GM12878 (cell line): Measurements from ENCODE around the gene MAGI1. TPM values are rescaled to one million over a fixed set of nuclear protein-coding genes. Genes with fewer than 3 reads are reported as not detected.

Experiments
- ATAC-seq: fragments of 200-7000 bp; cut with Tn5 transposase; 3 replicates; pipeline ENCODE4 v1.9.1; 2020; ENCODE audit warnings: mild to moderate bottlenecking, moderate library complexity
- BruUV-seq: library from RNA; stranded (reverse); fragments of 400-500 nt; replicated peaks from 2 replicates; lab custom pipeline; 2021; lab: Mats Ljungman, UMichigan
- CTCF ChIA-PET: fragments of 300-600 bp; sonication (Branson Sonifier 250); formaldehyde crosslinking; extraction: SDS; loops from one replicate; lab custom pipeline; 2021; ENCODE audit warnings: inconsistent platforms; lab: Yijun Ruan, JAX
- POLR2A ChIA-PET: fragments of 350-600 bp; formaldehyde crosslinking; extraction: SDS; loops from one replicate; lab custom pipeline; 2021; ENCODE audit warnings: inconsistent platforms; lab: Charles Lee
- RAD21 ChIA-PET: fragments of 300-600 bp; sonication (Branson Sonifier 250); formaldehyde crosslinking; loops from one replicate; lab custom pipeline; 2023; ENCODE audit warnings: antibody characterized with exemption; ENCODE audit not compliant: unreplicated experiment; lab: Charles Lee
- SMC1A ChIA-PET: fragments of 300-600 bp; sonication (Branson Sonifier 250); formaldehyde crosslinking; loops from one replicate; lab custom pipeline; 2023; ENCODE audit not compliant: unreplicated experiment, uncharacterized antibody; lab: Charles Lee
- DNase-seq: peaks from one replicate; pipeline ENCODE4 v3.0.0-alpha.2; 2011; ENCODE audit warnings: low read depth, low spot score
- FAIRE-seq: peaks from 3 replicates; lab custom pipeline; 2011; peaks lifted over from hg19 to GRCh38; lab: Jason Lieb, UNC
- H2AFZ ChIP-seq: 2 replicates; pipeline ENCODE4 v1.6.0; 2011; ENCODE audit warnings: low read depth, low read length, control low read depth; ENCODE audit not compliant: control insufficient read depth
- H3K27ac ChIP-seq: 2 replicates; pipeline ENCODE4 v1.5.1; 2011; ENCODE audit warnings: control low read depth; ENCODE audit not compliant: control insufficient read depth, insufficient read depth
- H3K27me3 ChIP-seq, 2 experiments: replicated peaks in 1 of 2; 2 replicates each; pipeline versions ENCODE4 v1.6.0 to v1.6.1; 2011; ENCODE audit warnings: low read length in 1 of 2; ENCODE audit not compliant: control insufficient read depth in 2 of 2, insufficient read depth in 2 of 2
- H3K36me3 ChIP-seq, 2 experiments: 2 replicates each; pipeline ENCODE4 v1.5.1; 2011; ENCODE audit warnings: low read length in 1 of 2; ENCODE audit not compliant: control insufficient read depth in 2 of 2, insufficient read depth in 2 of 2
- H3K4me1 ChIP-seq: 2 replicates; pipeline ENCODE4 v1.6.1; 2011; ENCODE audit warnings: mild to moderate bottlenecking, low read length, moderate library complexity, mixed read lengths; ENCODE audit not compliant: control insufficient read depth, insufficient read depth
- H3K4me2 ChIP-seq: 2 replicates; pipeline ENCODE4 v1.6.0; 2011; ENCODE audit warnings: control low read depth; ENCODE audit not compliant: control insufficient read depth, insufficient read depth
- H3K4me3 ChIP-seq: fragments of 200-600 bp; sonication (generic); 2 replicates; pipeline ENCODE4 v1.5.1; 2016
- H3K79me2 ChIP-seq: 2 replicates; pipeline ENCODE4 v1.6.0; 2011; ENCODE audit warnings: low read length; ENCODE audit not compliant: control insufficient read depth, insufficient read depth
- H3K9ac ChIP-seq: 2 replicates; pipeline ENCODE4 v1.8.0; 2011; ENCODE audit warnings: low read length, control low read depth, mixed read lengths; ENCODE audit not compliant: control insufficient read depth, insufficient read depth
- H3K9me3 ChIP-seq: replicated peaks from 3 replicates; pipeline ENCODE4 v1.5.1; 2011; ENCODE audit warnings: mild to moderate bottlenecking, low read length; ENCODE audit not compliant: control insufficient read depth, insufficient read depth
- H4K20me1 ChIP-seq: 2 replicates; pipeline ENCODE4 v1.6.0; 2011; ENCODE audit not compliant: control insufficient read depth, insufficient read depth
- ATF7 ChIP-seq: fragments of 450-650 bp; IDR thresholded peaks from 2 replicates; pipeline ENCODE4 v1.6.1; 2016; ENCODE audit warnings: low read depth, mild to moderate bottlenecking
- FOS ChIP-seq: IDR thresholded peaks from 3 replicates; pipeline ENCODE4 v1.6.1; 2011; ENCODE audit warnings: borderline replicate concordance; ENCODE audit not compliant: insufficient read length; ENCODE audit errors: extremely low read depth
- MEF2A ChIP-seq: IDR thresholded peaks from 2 replicates; pipeline ENCODE4 v1.6.1; 2011; ENCODE audit warnings: low read depth, mild to moderate bottlenecking, low read length, moderate library complexity; ENCODE audit not compliant: insufficient read depth
- MYC ChIP-seq: IDR thresholded peaks from 2 replicates; pipeline ENCODE4 v1.6.1; 2011; ENCODE audit warnings: mild to moderate bottlenecking, low read length, moderate library complexity, inconsistent platforms; ENCODE audit not compliant: insufficient read depth, insufficient replicate concordance, insufficient read length, severe bottlenecking
- NBN ChIP-seq: fragments of 450-650 bp; IDR thresholded peaks from 2 replicates; pipeline ENCODE4 v1.6.1; 2016
- NR2F1 ChIP-seq: fragments of 450-650 bp; conservative IDR thresholded peaks from 2 replicates; pipeline ENCODE4 v1.6.1; 2017; ENCODE audit warnings: mild to moderate bottlenecking
- POU2F2 ChIP-seq: IDR thresholded peaks from 3 replicates; pipeline ENCODE4 v1.6.1; 2011; ENCODE audit warnings: low read depth, mild to moderate bottlenecking, low read length, borderline replicate concordance
- RAD21 ChIP-seq: IDR thresholded peaks from 2 replicates; pipeline ENCODE4 v1.6.1; 2011; ENCODE audit warnings: mild to moderate bottlenecking, low read depth, low read length, moderate library complexity; ENCODE audit not compliant: insufficient read depth
- RUNX3 ChIP-seq: IDR thresholded peaks from 2 replicates; pipeline ENCODE4 v1.6.1; 2012; ENCODE audit warnings: low read length, inconsistent platforms
- SP1 ChIP-seq: IDR thresholded peaks from one replicate; pipeline ENCODE4 v1.6.1; 2011; ENCODE audit warnings: low read depth, low read length
- TARDBP ChIP-seq: IDR thresholded peaks from 2 replicates; pipeline ENCODE4 v1.6.1; 2016; ENCODE audit warnings: borderline replicate concordance
- ZNF384 ChIP-seq: IDR thresholded peaks from 2 replicates; pipeline ENCODE4 v1.6.1; 2012; ENCODE audit warnings: low read depth, mild to moderate bottlenecking, low read length, improper control_type of control experiment, borderline replicate concordance
- WGBS: methylation state at CpG from one replicate; pipeline ENCODE4 v1.1.6; 2016; ENCODE audit warnings: low lambda C conversion rate; ENCODE audit not compliant: insufficient replicate concordance, insufficient coverage; ENCODE audit errors: missing lambda C conversion rate; 5-methylcytosine and 5-hydroxymethylcytosine counted together
- in situ Hi-C: fragments of 300-500 bp; cut with MboI; formaldehyde crosslinking; loops from 9 replicates; pipeline ENCODE4 v1.14.3; 2018; ENCODE audit warnings: mixed read lengths
- intact Hi-C: fragments of 100-400 bp; cut with micrococcal nuclease; formaldehyde crosslinking; loops from one replicate; pipeline ENCODE4 v1.14.2; 2022; ENCODE audit not compliant: unreplicated experiment
- polyA plus RNA-seq, 11 experiments: library from polyadenylated mRNA; depleted of rRNA in 4 of 11; unstranded in 6 of 11; stranded (reverse) in 5 of 11; fragments of >200 nt; fragmentation: Nextera tagmentation in 4 of 11; fragmentation: Illumina TruSeq in 1 of 11; extraction: Ambion mirVana in 4 of 11; extraction: Trizol in 1 of 11; gene quantifications; 1 replicate in 1 of 11; 2 replicates in 10 of 11; pipeline versions ENCODE4 v1.2.1 to v1.2.3, GENCODE V29; 2011 to 2016; ENCODE audit warnings: inconsistent platforms in 2 of 11, missing spikeins in 2 of 11, low read depth in 1 of 11
- total RNA-seq, 4 experiments: library from RNA; depleted of rRNA in 3 of 4; stranded (reverse); fragments of >200 nt in 3 of 4; fragmentation: Illumina TruSeq in 1 of 4; extraction: Trizol in 1 of 4; gene quantifications; 2 replicates each; pipeline versions ENCODE4 v1.2.1 to v1.2.3, GENCODE V29; 2013 to 2021
- TF ChIP-seq, protein P1 (sequence below): IDR thresholded peaks from 2 replicates; pipeline ENCODE4 v1.6.1; 2012; ENCODE audit warnings: low read depth, low read length, improper control_type of control experiment

MAGI1 gene
- total and polyA plus RNA-seq, 10 of the 15 experiments (the other 5 are each of a cell fraction or from before 2014, with no cell fraction given): 0.02 to 3.3 (median 0.29) TPM; not detected in 1

DNA sequence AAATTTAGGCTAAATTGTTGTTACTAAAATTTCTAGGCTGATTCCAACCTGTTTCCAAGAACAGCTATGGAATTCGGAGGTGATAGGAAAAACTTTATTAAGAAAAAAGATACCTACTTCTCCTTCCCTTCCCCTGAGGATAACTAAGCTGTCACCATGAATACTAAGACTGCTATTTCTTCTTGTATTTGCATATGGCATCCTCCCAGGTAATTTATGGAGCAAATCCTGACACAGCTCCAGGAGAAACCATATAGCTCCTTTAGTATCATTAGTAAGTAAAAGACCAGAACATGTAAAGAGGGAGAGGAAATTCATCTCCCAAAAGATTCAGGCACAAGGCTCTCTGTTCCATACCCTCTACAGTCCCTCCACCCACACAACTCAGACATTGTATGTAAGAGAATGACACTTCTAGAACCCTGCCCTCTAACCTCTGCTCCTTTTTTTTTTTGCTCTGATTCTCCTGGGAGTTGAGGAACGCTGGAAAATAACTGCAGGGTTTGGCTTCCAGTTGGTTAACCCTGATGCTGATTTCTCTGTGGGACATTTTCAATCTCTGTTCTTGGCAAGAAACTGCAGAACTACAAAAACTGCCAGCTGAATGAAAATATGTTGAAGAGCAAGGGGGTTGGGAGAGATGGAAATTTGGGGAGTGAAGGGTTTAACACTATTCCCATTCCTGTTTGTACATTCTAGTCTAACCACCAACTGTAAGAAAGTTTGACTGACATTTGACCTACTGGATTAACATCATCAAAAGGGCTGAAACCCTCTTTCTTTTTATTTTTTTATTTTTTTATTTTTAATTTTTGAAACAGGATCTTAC, 14.2 kb upstream of the MAGI1 start:
- Histone ChIP-seq H3K27ac (no peak overlapping the region), H3K9ac (no peak overlapping the region), H3K4me1 (no peaks in the 10 kb centered on the region), H3K36me3 (no peaks in the 10 kb centered on the region), H2AFZ (no peak overlapping the region), H3K4me3 (no peak overlapping the region), H3K4me2 (no peak overlapping the region), H4K20me1 (no peaks in the 10 kb centered on the region), H3K27me3 (no peaks in the 10 kb centered on the region; a peak in 1 of 4 replicates), H3K79me2 (no peaks in the 10 kb centered on the region), H3K9me3 (no peaks in the 10 kb centered on the region)
- RAD21 ChIA-PET: no interaction called here
- WGBS: 2% methylated on average over 2 of the region's 2 CpGs
- FAIRE-seq: no peak
- SMC1A ChIA-PET: no interaction called here
- CTCF ChIA-PET: interaction anchor here (1.0 kb wide), 1 partner anchor 1522 kb away, joined by 3 read pairs; no protein-coding TSS in a partner anchor
- in situ Hi-C loops: no loop called here
- TF ChIP-seq POU2F2: no peak
- TF ChIP-seq, protein P1, sequence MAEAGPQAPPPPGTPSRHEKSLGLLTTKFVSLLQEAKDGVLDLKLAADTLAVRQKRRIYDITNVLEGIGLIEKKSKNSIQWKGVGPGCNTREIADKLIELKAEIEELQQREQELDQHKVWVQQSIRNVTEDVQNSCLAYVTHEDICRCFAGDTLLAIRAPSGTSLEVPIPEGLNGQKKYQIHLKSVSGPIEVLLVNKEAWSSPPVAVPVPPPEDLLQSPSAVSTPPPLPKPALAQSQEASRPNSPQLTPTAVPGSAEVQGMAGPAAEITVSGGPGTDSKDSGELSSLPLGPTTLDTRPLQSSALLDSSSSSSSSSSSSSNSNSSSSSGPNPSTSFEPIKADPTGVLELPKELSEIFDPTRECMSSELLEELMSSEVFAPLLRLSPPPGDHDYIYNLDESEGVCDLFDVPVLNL: no peak
- TF ChIP-seq SP1: no peak
- no peak for TF ChIP-seq NBN
- no peak for TF ChIP-seq MYC
- TF ChIP-seq MEF2A: no peak
- no peak for TF ChIP-seq RUNX3
- no peak for TF ChIP-seq TARDBP
- no peak for TF ChIP-seq ZNF384
- TF ChIP-seq RAD21: no peak
- no peak for TF ChIP-seq NR2F1
- no peak for TF ChIP-seq FOS
- no peak for TF ChIP-seq ATF7
- no peak for DNase-seq
- POLR2A ChIA-PET: no interaction called here
- no TSS peak for BruUV-seq
- intact Hi-C loops: no loop called here
- no peak for ATAC-seq
